ENCODE results near the gene ANKDD1B. TPM values are rescaled to one million over a fixed set of nuclear protein-coding genes. Genes with fewer than 3 reads are reported as not detected.

ANKDD1B gene
- total and polyA plus RNA-seq, 2 of the 8 experiments (the other 6 are each of a cell fraction or from before 2014, with no cell fraction given): 0.08 to 0.22 TPM

- no peak for TF ChIP-seq CHD7 (IDR thresholded peaks at IDR 0.05; ENCODE audit: insufficient replicate concordance, low read length)
- TF ChIP-seq ZNF274 (IDR thresholded peaks at IDR 0.05; ENCODE audit: borderline replicate concordance, extremely low read depth, low read length): no peak
- no peak for TF ChIP-seq JUN (IDR thresholded peaks at IDR 0.05; ENCODE audit: low read depth, low read length)
Measured at GRCh38 chr5:75671506-75671905, 60.3 kb downstream of the ANKDD1B start (continued).

All from H1 (cell line).